ENCODE data around the gene FKBP8. TPM values are rescaled to one million over a fixed set of nuclear protein-coding genes. Genes with fewer than 3 reads are reported as not detected.

The FKBP8 gene
- total RNA-seq, 1 experiment from 2014 or later, result 261 TPM

- H3K27ac ChIP-seq (ENCODE audit: low read depth, low read length), result peak overlapping the region; percentile 79
- peaks cover 56% of the 10 kb centered on the region for H3K79me2 ChIP-seq (ENCODE audit: insufficient read depth, low read length)
- intact Hi-C loops (cut with micrococcal nuclease), result no loop called here
- H3K9me2 ChIP-seq (ENCODE audit: insufficient read depth), result no peaks in the 10 kb centered on the region
- TSS peak; percentile 66 for BruUV-seq (replicated peaks)
- DNase-seq (ENCODE audit: low read depth, low spot score) (no peak), ATAC-seq (no peak)
- H3K9me3 ChIP-seq (ENCODE audit: control insufficient read depth in 1 of 2, insufficient read depth in 1 of 2, low read depth in 1 of 2, low read length in 2 of 2), result no peaks in the 10 kb centered on the region
- RAD21 ChIA-PET (ENCODE audit: low non-redundant PET in 1 of 2, low total read pairs in 2 of 2, uncharacterized antibody in 2 of 2, unreplicated experiment in 2 of 2), result no interaction called here
- H3K4me3 ChIP-seq (replicated peaks in 1 of 2; ENCODE audit: low read depth in 1 of 2, low read length in 2 of 2), result peak overlapping the region; percentile 89 to 100
- H3K9ac ChIP-seq (ENCODE audit: low read length), result peak overlapping the region; percentile 94
- no peaks in the 10 kb centered on the region for H4K20me1 ChIP-seq (ENCODE audit: insufficient read depth)
- no peaks in the 10 kb centered on the region for H3K27me3 ChIP-seq (ENCODE audit: insufficient read depth, low read length)
- H3K4me2 ChIP-seq (ENCODE audit: low read length), result peak overlapping the region; percentile 91
- CTCF ChIA-PET, result interaction anchor here (0.9 to 1.5 kb wide), 2 partner anchors 31 to 73 kb away, joined by 3 read pairs; no protein-coding TSS in a partner anchor
- peaks cover 6 to 19% of the 10 kb centered on the region in 2 experiments; a peak in 2 of 4 replicates for H3K36me3 ChIP-seq (ENCODE audit: control insufficient read depth in 1 of 2, insufficient read depth in 2 of 2, low read length in 2 of 2)
- H2AFZ ChIP-seq (ENCODE audit: low read depth, low read length, poor library complexity, severe bottlenecking), result no peak overlapping the region
- TF ChIP-seq TCF7L2 (IDR thresholded peaks at IDR 0.05; ENCODE audit: borderline replicate concordance, extremely low read depth, insufficient read depth, insufficient read length) (no peak), POLR2A (IDR thresholded peaks at IDR 0.05; ENCODE audit: borderline replicate concordance, extremely low read depth, insufficient read depth, insufficient read length) (no peak), EZH2phosphoT487 (IDR thresholded peaks at IDR 0.05; ENCODE audit: borderline replicate concordance) (no peak), SP1 (IDR thresholded peaks at IDR 0.05; ENCODE audit: low read depth) (no peak), ZNF274 (IDR thresholded peaks at IDR 0.05; ENCODE audit: low read depth, low read length) (no peak), YY1 (IDR thresholded peaks at IDR 0.05; ENCODE audit: extremely low read depth, insufficient replicate concordance, low read depth, low read length) (no peak)
- peaks cover 4 to 22% of the 10 kb centered on the region in 2 experiments; a peak in 3 of 4 replicates for H3K4me1 ChIP-seq (ENCODE audit: control insufficient read depth in 1 of 2, insufficient read depth in 2 of 2, low read length in 2 of 2)
- POLR2A ChIA-PET, result interaction anchor here (0.7 to 2.4 kb wide), 7 partner anchors 11 to 142 kb away, joined by 3 to 15 read pairs (median 7); partner anchors contain the start of genes ELL, FKBP8 and UBA52
These were observed 14.8 kb upstream of the FKBP8 start for GRCh38 chr19:18558202-18558555.

GRCh38 chr19:18557411-18558201 lies 14.2 kb upstream of the FKBP8 start, which contains the start of gene KXD1:
KXD1 (plus strand) TSS chr19:18557870; CDS start chr19:18562057, 4,187 bp downstream.
- Histone ChIP-seq H4K20me1 (ENCODE audit: insufficient read depth) (no peaks in the 10 kb centered on the region), H3K79me2 (ENCODE audit: insufficient read depth, low read length) (peaks cover 51% of the 10 kb centered on the region), H3K9me2 (ENCODE audit: insufficient read depth) (no peaks in the 10 kb centered on the region), H3K9ac (ENCODE audit: low read length) (peak within 1 kb of the TSS; percentile 94), H3K27ac (ENCODE audit: low read depth, low read length) (peak within 1 kb of the TSS; percentile 79), H3K36me3 (ENCODE audit: control insufficient read depth in 1 of 2, insufficient read depth in 2 of 2, low read length in 2 of 2) (peaks cover 4 to 16% of the 10 kb centered on the region in 2 experiments; a peak in 2 of 4 replicates), H2AFZ (ENCODE audit: low read depth, low read length, poor library complexity, severe bottlenecking) (no peak within 1 kb of the TSS), H3K4me1 (ENCODE audit: control insufficient read depth in 1 of 2, insufficient read depth in 2 of 2, low read length in 2 of 2) (peaks cover 4 to 22% of the 10 kb centered on the region in 2 experiments; a peak in 3 of 4 replicates), H3K4me3 (replicated peaks in 1 of 2; ENCODE audit: low read depth in 1 of 2, low read length in 2 of 2) (peak within 1 kb of the TSS; percentile 89 to 100), H3K9me3 (ENCODE audit: control insufficient read depth in 1 of 2, insufficient read depth in 1 of 2, low read depth in 1 of 2, low read length in 2 of 2) (no peaks in the 10 kb centered on the region), H3K4me2 (ENCODE audit: low read length) (peak within 1 kb of the TSS; percentile 91), H3K27me3 (ENCODE audit: insufficient read depth, low read length) (no peaks in the 10 kb centered on the region)
- ChIA-PET CTCF (interaction anchor here (0.6 to 1.5 kb wide), 4 partner anchors 11 to 114 kb away, joined by 3 to 4 read pairs (median 3); no protein-coding TSS in a partner anchor), RAD21 (ENCODE audit: low non-redundant PET in 1 of 2, low total read pairs in 2 of 2, uncharacterized antibody in 2 of 2, unreplicated experiment in 2 of 2) (interaction anchor here in 1 of 2 experiments (0.8 kb wide), 1 partner anchor 31 kb away, joined by 4 read pairs; no protein-coding TSS in a partner anchor), POLR2A (interaction anchor here (0.7 to 2.4 kb wide), 13 partner anchors 10 to 282 kb away, joined by 3 to 15 read pairs (median 3); partner anchors contain the start of genes ELL, FKBP8 and UBA52)
- DNase-seq (ENCODE audit: low read depth, low spot score) (peak; percentile 99), ATAC-seq (peak; percentile 97)
- BruUV-seq (replicated peaks), result no TSS peak
- intact Hi-C loops (cut with micrococcal nuclease), result loop anchor here (1.0 kb wide), 2 partner anchors 33 to 35 kb away; partner anchors contain the start of gene ELL
- no peak for TF ChIP-seq JUND (IDR thresholded peaks at IDR 0.05)
- TF ChIP-seq RAD21 (IDR thresholded peaks at IDR 0.05; ENCODE audit: low read depth), result no peak
- peak; percentile 65 for TF ChIP-seq SP1 (IDR thresholded peaks at IDR 0.05; ENCODE audit: low read depth)
- no peak for TF ChIP-seq SRF (IDR thresholded peaks at IDR 0.05; ENCODE audit: low read depth)
- TF ChIP-seq ZFX (IDR thresholded peaks at IDR 0.05), result peak; percentile 54; the same call in 1 of the 2 replicates
- peak; percentile 55 for TF ChIP-seq POLR2A (IDR thresholded peaks at IDR 0.05; ENCODE audit: borderline replicate concordance, extremely low read depth, insufficient read depth, insufficient read length)
- TF ChIP-seq CBX3 (IDR thresholded peaks at IDR 0.05; ENCODE audit: low read depth), result peak; percentile 93
- TF ChIP-seq ELF1 (IDR thresholded peaks at IDR 0.05; ENCODE audit: borderline replicate concordance, low read depth), result peak; percentile 80
- no peak for TF ChIP-seq EZH2phosphoT487 (IDR thresholded peaks at IDR 0.05; ENCODE audit: borderline replicate concordance)
- no peak for TF ChIP-seq ATF3 (IDR thresholded peaks at IDR 0.05)
- TF ChIP-seq ZNF274 (IDR thresholded peaks at IDR 0.05; ENCODE audit: low read depth, low read length), result no peak
- TF ChIP-seq EGR1 (IDR thresholded peaks at IDR 0.05; ENCODE audit: low read depth), result no peak; the same call in 1 of the 2 replicates
- TF ChIP-seq REST (IDR thresholded peaks at IDR 0.05; ENCODE audit: low read depth), result no peak
